ENCODE data around the gene TPRN.

The TPRN gene

DNA sequence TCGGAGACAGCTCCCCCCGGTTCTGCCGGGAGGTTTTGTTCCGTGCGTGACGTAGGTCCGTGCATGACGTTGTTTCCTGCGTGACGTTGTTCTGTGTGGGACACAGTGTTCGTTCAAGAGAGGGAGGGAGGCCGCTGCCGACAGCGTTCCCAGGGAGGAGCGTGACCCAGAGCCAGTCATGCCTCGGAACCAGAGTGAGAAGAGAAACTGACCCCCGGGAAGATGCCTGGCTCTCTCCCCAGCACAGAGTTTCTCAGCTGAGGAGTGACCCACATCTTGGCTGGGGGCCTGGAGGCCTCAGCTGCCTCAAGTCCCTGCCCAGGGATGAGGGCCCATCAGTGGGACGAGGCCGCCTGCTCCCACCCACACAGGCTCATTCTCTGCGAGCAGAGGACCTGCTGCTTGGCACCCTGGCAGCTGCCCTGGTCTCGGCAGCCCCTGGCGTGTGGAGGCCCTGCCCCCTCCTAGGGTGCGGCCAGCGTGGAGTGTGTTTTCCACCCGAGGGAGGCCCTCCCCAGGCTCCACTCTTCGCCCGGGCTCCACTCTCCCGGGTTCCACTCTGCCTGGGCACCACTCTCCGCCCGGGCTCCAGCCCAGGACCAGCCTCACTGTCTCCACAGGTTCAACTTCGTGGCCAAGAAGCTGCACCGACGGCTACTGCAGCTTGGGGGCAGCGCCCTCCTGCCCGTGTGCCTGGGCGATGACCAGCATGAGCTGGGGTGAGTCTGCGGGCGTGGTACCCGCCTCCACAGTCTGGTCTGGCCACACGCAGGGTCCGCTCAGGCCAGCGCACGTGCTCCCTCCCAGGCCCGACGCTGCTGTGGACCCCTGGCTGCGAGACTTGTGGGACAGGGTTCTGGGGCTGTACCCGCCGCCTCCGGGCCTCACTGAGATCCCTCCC lies 12.9 kb upstream of the TPRN start:
- no peak for TF ChIP-seq POU2F2 (IDR thresholded peaks at IDR 0.05; ENCODE audit: low read depth, low read length)
- no peak for TF ChIP-seq SPI1 (IDR thresholded peaks at IDR 0.05; ENCODE audit: low read depth, low read length)
- TF ChIP-seq TAF1 (IDR thresholded peaks at IDR 0.05; ENCODE audit: low read depth, low read length), result no peak
- TF ChIP-seq PAX5 (IDR thresholded peaks at IDR 0.05; ENCODE audit: insufficient read depth, low read length, severe bottlenecking), result no peak
- DNase-seq (ENCODE audit: insufficient read length, low spot score) (no peak), FAIRE-seq (no peak)

- DNase-seq (ENCODE audit: insufficient read length, low spot score), result no peak
- FAIRE-seq, result no peak
- TF ChIP-seq PAX5 (IDR thresholded peaks at IDR 0.05; ENCODE audit: insufficient read depth, low read length, severe bottlenecking), result no peak
- TF ChIP-seq TAF1 (IDR thresholded peaks at IDR 0.05; ENCODE audit: low read depth, low read length), result no peak
- TF ChIP-seq POLR2AphosphoS5 (IDR thresholded peaks at IDR 0.05; ENCODE audit: low read depth, low read length), result no peak
- TF ChIP-seq SPI1 (IDR thresholded peaks at IDR 0.05; ENCODE audit: low read depth, low read length), result no peak
- TF ChIP-seq POU2F2 (IDR thresholded peaks at IDR 0.05; ENCODE audit: low read depth, low read length), result no peak
- no peak for TF ChIP-seq POLR2A (IDR thresholded peaks at IDR 0.05; ENCODE audit: low read depth, low read length)
These were observed 12.0 kb upstream of the TPRN start for GRCh38 chr9:137212520-137212919.

GRCh38 chr9:137211532-137211931 lies 11.0 kb upstream of the TPRN start:
- no peak for DNase-seq (ENCODE audit: insufficient read length, low spot score)
- FAIRE-seq, result no peak
- TF ChIP-seq SPI1 (IDR thresholded peaks at IDR 0.05; ENCODE audit: low read depth, low read length) (no peak), TAF1 (IDR thresholded peaks at IDR 0.05; ENCODE audit: low read depth, low read length) (no peak), PAX5 (IDR thresholded peaks at IDR 0.05; ENCODE audit: insufficient read depth, low read length, severe bottlenecking) (no peak), POLR2A (IDR thresholded peaks at IDR 0.05; ENCODE audit: low read depth, low read length) (no peak), POU2F2 (IDR thresholded peaks at IDR 0.05; ENCODE audit: low read depth, low read length) (no peak), POLR2AphosphoS5 (IDR thresholded peaks at IDR 0.05; ENCODE audit: low read depth, low read length) (no peak)

DNA sequence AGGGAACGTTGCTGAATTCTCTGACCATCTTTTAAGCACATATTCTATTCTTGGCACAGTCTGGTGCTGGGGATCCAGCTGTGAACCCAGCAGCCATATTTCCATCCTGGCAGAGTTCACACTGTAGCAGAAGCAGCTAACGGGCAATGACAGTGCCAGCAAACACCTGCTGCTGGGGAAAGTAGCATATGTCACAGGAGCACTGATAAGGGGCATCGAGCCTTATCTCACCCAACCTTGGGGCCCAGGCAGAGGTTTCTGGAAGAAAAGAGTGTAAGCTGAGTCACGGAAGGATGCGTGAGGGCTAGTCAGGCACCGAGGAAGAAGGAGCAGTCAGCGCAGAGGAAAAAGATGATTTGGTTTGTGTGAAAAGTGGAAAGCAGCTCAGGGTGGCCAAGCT lies 6.1 kb upstream of the TPRN start:
- FAIRE-seq, result no peak
- no peak for DNase-seq (ENCODE audit: insufficient read length, low spot score)
- no peak for TF ChIP-seq SPI1 (IDR thresholded peaks at IDR 0.05; ENCODE audit: low read depth, low read length)
- no peak for TF ChIP-seq POU2F2 (IDR thresholded peaks at IDR 0.05; ENCODE audit: low read depth, low read length)
- no peak for TF ChIP-seq TAF1 (IDR thresholded peaks at IDR 0.05; ENCODE audit: low read depth, low read length)
- TF ChIP-seq POLR2A (IDR thresholded peaks at IDR 0.05; ENCODE audit: low read depth, low read length), result no peak
- no peak for TF ChIP-seq POLR2AphosphoS5 (IDR thresholded peaks at IDR 0.05; ENCODE audit: low read depth, low read length)
- no peak for TF ChIP-seq PAX5 (IDR thresholded peaks at IDR 0.05; ENCODE audit: insufficient read depth, low read length, severe bottlenecking)

DNA sequence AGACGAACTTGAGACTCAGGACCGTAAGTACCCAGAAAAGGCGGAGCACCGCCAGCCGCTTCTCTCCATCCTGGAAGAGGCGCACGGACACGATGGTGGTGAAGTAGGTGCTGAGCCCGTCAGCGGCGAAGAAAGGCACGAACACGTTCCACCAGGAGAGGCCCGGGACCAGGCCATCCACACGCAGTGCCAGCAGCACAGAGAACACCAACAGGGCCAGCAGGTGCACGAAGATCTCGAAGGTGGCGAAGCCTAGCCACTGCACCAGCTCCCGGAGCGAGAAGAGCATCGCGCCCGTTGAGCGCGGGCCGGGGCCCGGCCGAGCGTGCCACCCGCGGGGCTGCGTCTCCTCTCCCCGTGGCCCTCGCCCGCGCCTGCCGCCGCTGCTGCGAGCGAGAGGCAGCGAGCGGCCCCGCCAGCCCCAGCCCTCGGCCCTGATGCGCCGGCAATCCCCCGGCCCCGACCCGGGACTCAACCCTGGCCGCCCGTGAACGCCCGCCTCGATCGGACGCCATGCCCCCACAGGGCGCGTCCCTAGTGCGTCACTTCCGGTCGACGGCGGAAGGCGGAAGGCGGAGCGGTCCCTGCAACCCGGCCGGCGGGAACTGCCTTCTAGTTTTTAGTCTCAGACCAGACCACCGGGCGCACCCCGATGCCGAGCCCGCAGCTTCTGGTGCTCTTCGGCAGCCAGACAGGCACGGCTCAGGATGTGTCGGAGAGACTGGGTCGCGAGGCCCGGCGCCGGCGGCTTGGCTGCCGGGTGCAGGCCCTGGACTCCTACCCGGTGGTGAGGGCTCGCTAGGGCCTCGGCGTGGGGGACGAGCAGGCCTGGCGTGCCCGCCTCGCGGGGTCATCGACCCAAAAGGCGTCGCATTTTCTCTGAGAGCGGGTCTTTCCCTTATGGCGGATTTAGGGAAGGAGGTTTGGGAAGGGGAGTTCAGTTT lies 4.9 kb upstream of the TPRN start, which contains the start of the genes NDOR1 and TMEM203:
NDOR1 (plus strand) TSS at position 575 of the 944 bp plus-strand sequence; CDS start at position 653, 78 bp downstream.
TMEM203 (minus strand) TSS at position 523 of the 944 bp plus-strand sequence; CDS start at position 289, 234 bp downstream.
- DNase-seq (ENCODE audit: insufficient read length, low spot score), result peak; percentile 100
- FAIRE-seq, result peak; percentile 95
- TF ChIP-seq POLR2AphosphoS5 (IDR thresholded peaks at IDR 0.05; ENCODE audit: low read depth, low read length), result peak; percentile 49; the same call in 1 of the 2 replicates
- no peak for TF ChIP-seq SPI1 (IDR thresholded peaks at IDR 0.05; ENCODE audit: low read depth, low read length)
- TF ChIP-seq PAX5 (IDR thresholded peaks at IDR 0.05; ENCODE audit: insufficient read depth, low read length, severe bottlenecking), result peak; percentile 7
- peak; percentile 74; the same call in 1 of the 2 replicates for TF ChIP-seq POU2F2 (IDR thresholded peaks at IDR 0.05; ENCODE audit: low read depth, low read length)
- TF ChIP-seq POLR2A (IDR thresholded peaks at IDR 0.05; ENCODE audit: low read depth, low read length), result peak; percentile 84
- TF ChIP-seq TAF1 (IDR thresholded peaks at IDR 0.05; ENCODE audit: low read depth, low read length), result peak; percentile 64

- no peak for FAIRE-seq
- TF ChIP-seq PAX5 (IDR thresholded peaks at IDR 0.05; ENCODE audit: insufficient read depth, low read length, severe bottlenecking), result no peak
- no peak for TF ChIP-seq SPI1 (IDR thresholded peaks at IDR 0.05; ENCODE audit: low read depth, low read length)
- no peak for TF ChIP-seq POLR2AphosphoS5 (IDR thresholded peaks at IDR 0.05; ENCODE audit: low read depth, low read length)
- no peak for TF ChIP-seq TAF1 (IDR thresholded peaks at IDR 0.05; ENCODE audit: low read depth, low read length)
- TF ChIP-seq POLR2A (IDR thresholded peaks at IDR 0.05; ENCODE audit: low read depth, low read length), result no peak
- no peak for TF ChIP-seq POU2F2 (IDR thresholded peaks at IDR 0.05; ENCODE audit: low read depth, low read length)
These were observed 4.2 kb upstream of the TPRN start for GRCh38 chr9:137204731-137205125.

GRCh38 chr9:137202966-137203365 lies 2.4 kb upstream of the TPRN start:
- TF ChIP-seq TAF1 (IDR thresholded peaks at IDR 0.05; ENCODE audit: low read depth, low read length) (no peak), PAX5 (IDR thresholded peaks at IDR 0.05; ENCODE audit: insufficient read depth, low read length, severe bottlenecking) (no peak), POLR2AphosphoS5 (IDR thresholded peaks at IDR 0.05; ENCODE audit: low read depth, low read length) (no peak), SPI1 (IDR thresholded peaks at IDR 0.05; ENCODE audit: low read depth, low read length) (no peak)
- FAIRE-seq (no peak), DNase-seq (ENCODE audit: insufficient read length, low spot score) (no peak)

More at GRCh38 chr9:137204731-137205125, 4.2 kb upstream of the TPRN start:
- no peak for DNase-seq (ENCODE audit: insufficient read length, low spot score)

DNA sequence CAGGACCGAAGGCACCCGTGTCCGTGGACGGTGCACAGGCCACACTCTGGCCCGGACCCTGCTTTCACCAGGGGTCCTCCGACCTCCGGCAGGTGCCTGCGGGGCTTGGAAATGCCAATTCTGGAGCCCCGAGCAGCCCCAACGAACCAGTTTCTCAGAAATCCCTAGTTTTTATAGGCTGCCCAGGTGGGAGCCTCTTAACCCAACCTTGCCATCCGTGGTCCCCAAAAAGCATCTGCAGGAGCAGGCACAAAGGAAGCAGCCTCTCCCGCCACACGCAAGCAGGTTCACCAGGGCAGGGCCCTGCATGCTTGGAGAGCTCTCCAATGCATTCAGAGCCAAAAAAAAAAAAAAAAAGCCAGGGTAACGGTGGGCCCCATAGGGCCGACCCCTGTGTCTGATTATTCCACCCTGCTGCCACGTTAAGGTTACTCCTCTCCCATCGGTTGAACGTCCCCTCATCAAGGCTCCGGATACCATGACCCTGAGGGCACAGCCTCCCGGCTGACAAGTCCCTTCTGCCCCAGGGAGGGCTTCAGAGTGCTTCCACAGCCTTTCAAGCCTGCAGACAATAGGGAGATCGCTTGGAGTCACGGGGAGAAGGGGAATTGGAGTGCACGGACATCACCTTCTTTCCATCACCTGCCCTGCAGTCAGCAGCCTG lies 796 bp upstream of the TPRN start:
- no peak for TF ChIP-seq TAF1 (IDR thresholded peaks at IDR 0.05; ENCODE audit: low read depth, low read length)
- no peak for TF ChIP-seq SPI1 (IDR thresholded peaks at IDR 0.05; ENCODE audit: low read depth, low read length)
- TF ChIP-seq POLR2AphosphoS5 (IDR thresholded peaks at IDR 0.05; ENCODE audit: low read depth, low read length), result no peak
- TF ChIP-seq PAX5 (IDR thresholded peaks at IDR 0.05; ENCODE audit: insufficient read depth, low read length, severe bottlenecking), result no peak
- TF ChIP-seq POLR2A (IDR thresholded peaks at IDR 0.05; ENCODE audit: low read depth, low read length), result peak; percentile 30; the same call in 1 of the 2 replicates
- 0 out of 2 replicates have a peak, but pooled peaks have one; percentile 9 for TF ChIP-seq POU2F2 (IDR thresholded peaks at IDR 0.05; ENCODE audit: low read depth, low read length)
- no peak for FAIRE-seq
- no peak for DNase-seq (ENCODE audit: insufficient read length, low spot score)

All from GM12891 (cell line).